H9 (cell line): ENCODE data around the gene DPH3. TPM values are rescaled to one million over a fixed set of nuclear protein-coding genes. Genes with fewer than 3 reads are reported as not detected.

Experiments used
- DNase-seq: peaks from one replicate; pipeline ENCODE4 v3.0.0-alpha.2; 2017
- H2AFZ ChIP-seq: one replicate; pipeline ENCODE4 v1.6.1; 2013; ENCODE audit warnings: mild to moderate bottlenecking, low read length, control low read depth, moderate library complexity
- H2AK5ac ChIP-seq: 2 replicates; pipeline ENCODE4 v1.6.1; 2013; ENCODE audit warnings: low read length, control low read depth, mixed read lengths; ENCODE audit not compliant: insufficient read length
- H2BK120ac ChIP-seq: one replicate; pipeline ENCODE4 v1.6.1; 2013; ENCODE audit warnings: low read depth, mild to moderate bottlenecking, low read length, control low read depth, inconsistent platforms; ENCODE audit not compliant: poor library complexity, severe bottlenecking
- H2BK12ac ChIP-seq: 2 replicates; pipeline ENCODE4 v1.6.1; 2013; ENCODE audit warnings: low read length, control low read depth, mixed read lengths, low read depth; ENCODE audit not compliant: insufficient read length
- H2BK15ac ChIP-seq: 2 replicates; pipeline ENCODE4 v1.6.1; 2013; ENCODE audit warnings: low read depth, low read length, control low read depth
- H2BK20ac ChIP-seq: one replicate; pipeline ENCODE4 v1.6.1; 2013; ENCODE audit warnings: low read depth, mild to moderate bottlenecking, low read length, control low read depth, inconsistent platforms; ENCODE audit not compliant: poor library complexity, severe bottlenecking
- H2BK5ac ChIP-seq: 2 replicates; pipeline ENCODE4 v1.6.1; 2013; ENCODE audit warnings: low read length, control low read depth, mixed read lengths; ENCODE audit not compliant: insufficient read length
- H3K14ac ChIP-seq: 2 replicates; pipeline ENCODE4 v1.6.1; 2013; ENCODE audit warnings: low read length, control low read depth; ENCODE audit not compliant: insufficient read depth
- H3K18ac ChIP-seq: 2 replicates; pipeline ENCODE4 v1.6.1; 2013; ENCODE audit warnings: low read depth, mild to moderate bottlenecking, mixed read lengths, low read length, control low read depth; ENCODE audit not compliant: insufficient read length
- H3K23ac ChIP-seq: 2 replicates; pipeline ENCODE4 v1.6.1; 2013; ENCODE audit warnings: low read length, control low read depth, mixed read lengths, low read depth; ENCODE audit not compliant: insufficient read length
- H3K23me2 ChIP-seq: 2 replicates; pipeline ENCODE4 v1.6.1; 2013; ENCODE audit warnings: low read depth, mild to moderate bottlenecking, mixed read lengths, low read length, control low read depth; ENCODE audit not compliant: insufficient read length, poor library complexity, severe bottlenecking
- H3K27ac ChIP-seq: 2 replicates; pipeline ENCODE4 v1.5.1; 2013; ENCODE audit warnings: low read length, control low read depth, mixed read lengths, low read depth; ENCODE audit not compliant: insufficient read length
- H3K27me3 ChIP-seq: 2 replicates; pipeline ENCODE4 v1.6.1; 2013; ENCODE audit warnings: low read length, control low read depth, inconsistent platforms; ENCODE audit not compliant: insufficient read depth
- H3K4ac ChIP-seq: 2 replicates; pipeline ENCODE4 v1.6.1; 2013; ENCODE audit warnings: low read depth, mild to moderate bottlenecking, control low read depth, inconsistent platforms, low read length, moderate library complexity
- H3K4me1 ChIP-seq: 2 replicates; pipeline ENCODE4 v1.6.1; 2013; ENCODE audit warnings: low read length, control low read depth, inconsistent platforms; ENCODE audit not compliant: insufficient read depth
- H3K4me2 ChIP-seq: 2 replicates; pipeline ENCODE4 v1.6.1; 2013; ENCODE audit warnings: low read length, control low read depth, mixed read lengths; ENCODE audit not compliant: insufficient read length, insufficient read depth
- H3K56ac ChIP-seq: 2 replicates; pipeline ENCODE4 v1.6.1; 2013; ENCODE audit warnings: low read depth, mild to moderate bottlenecking, mixed read lengths, low read length, control low read depth; ENCODE audit not compliant: insufficient read length
- H3K79me1 ChIP-seq: 2 replicates; pipeline ENCODE4 v1.6.1; 2013; ENCODE audit warnings: low read depth, mild to moderate bottlenecking, moderate library complexity, low read length, control low read depth, inconsistent platforms; ENCODE audit not compliant: insufficient read depth, poor library complexity, severe bottlenecking
- H3K79me2 ChIP-seq: 2 replicates; pipeline ENCODE4 v1.6.1; 2013; ENCODE audit warnings: low read length, control low read depth, inconsistent platforms; ENCODE audit not compliant: insufficient read depth
- H3K9ac ChIP-seq: 2 replicates; pipeline ENCODE4 v1.6.1; 2013; ENCODE audit warnings: low read length, control low read depth, mixed read lengths; ENCODE audit not compliant: insufficient read length; ENCODE audit errors: extremely low read depth
- H3K9me3 ChIP-seq: one replicate; pipeline ENCODE4 v1.6.1; 2013; ENCODE audit warnings: low read depth, low read length, inconsistent platforms; ENCODE audit not compliant: control insufficient read depth
- H3T11ph ChIP-seq: one replicate; pipeline ENCODE4 v1.6.1; 2013; ENCODE audit warnings: mild to moderate bottlenecking, low read length, control low read depth, inconsistent platforms
- H4K20me1 ChIP-seq: one replicate; pipeline ENCODE4 v1.6.1; 2013; ENCODE audit not compliant: control insufficient read depth, insufficient read length, insufficient read depth
- H4K5ac ChIP-seq: 2 replicates; pipeline ENCODE4 v1.6.1; 2013; ENCODE audit warnings: low read depth, mild to moderate bottlenecking, mixed read lengths, low read length, control low read depth; ENCODE audit not compliant: insufficient read length
- H4K8ac ChIP-seq: replicated peaks from 2 replicates; pipeline ENCODE4 v1.6.1; 2013; ENCODE audit warnings: low read length, control low read depth, mixed read lengths, low read depth; ENCODE audit not compliant: insufficient read length
- H4K91ac ChIP-seq: 2 replicates; pipeline ENCODE4 v1.6.1; 2013; ENCODE audit warnings: low read depth, mild to moderate bottlenecking, moderate library complexity, mixed read lengths, low read length, control low read depth; ENCODE audit not compliant: insufficient read length
- H3K27ac Mint-ChIP-seq, 3 experiments: 2 replicates in 2 of 3; 3 replicates in 1 of 3; pipeline ENCODE4 v1.8.0; 2020 to 2021; ENCODE audit warnings: mixed read lengths in 3 of 3, mild to moderate bottlenecking in 1 of 3, moderate library complexity in 1 of 3
- H3K27me3 Mint-ChIP-seq: 2 replicates; pipeline ENCODE4 v1.8.0; 2021; ENCODE audit warnings: low read depth, mild to moderate bottlenecking, moderate library complexity, mixed read lengths
- H3K36me3 Mint-ChIP-seq, 3 experiments: 2 replicates in 2 of 3; 3 replicates in 1 of 3; pipeline ENCODE4 v1.8.0; 2020 to 2021; ENCODE audit warnings: low read depth in 3 of 3, mixed read lengths in 3 of 3; ENCODE audit not compliant: insufficient read depth in 1 of 3
- H3K4me1 Mint-ChIP-seq, 2 experiments: 2 replicates each; pipeline ENCODE4 v1.8.0; 2020; ENCODE audit warnings: mixed read lengths in 2 of 2
- H3K4me3 Mint-ChIP-seq, 2 experiments: 2 replicates in 1 of 2; 3 replicates in 1 of 2; pipeline ENCODE4 v1.8.0; 2020 to 2021; ENCODE audit warnings: mild to moderate bottlenecking in 2 of 2, mixed read lengths in 2 of 2, moderate library complexity in 1 of 2
- H3K9me3 Mint-ChIP-seq, 2 experiments: 2 replicates in 1 of 2; 3 replicates in 1 of 2; pipeline ENCODE4 v1.8.0; 2020; ENCODE audit warnings: mild to moderate bottlenecking in 2 of 2, mixed read lengths in 2 of 2, moderate library complexity in 1 of 2
- WGBS: extraction: QIAGEN DNeasy Blood & Tissue Kit; methylation state at CpG from one replicate; pipeline ENCODE4 v1.1.7; 2013; ENCODE audit warnings: missing lambda C conversion rate, low lambda C conversion rate, mixed read lengths; ENCODE audit not compliant: insufficient read length; ENCODE audit errors: extremely low coverage; 5-methylcytosine and 5-hydroxymethylcytosine counted together
- total RNA-seq: library from RNA; stranded (reverse); gene quantifications from 2 replicates; pipeline ENCODE4 v1.2.1, GENCODE V29; 2021
- TF ChIP-seq, protein P1 (sequence below): fragments of 200-600 bp; sonication (generic); conservative IDR thresholded peaks from 3 replicates; pipeline ENCODE4 v1.8.0; 2021; ENCODE audit warnings: antibody characterized with exemption, mild to moderate bottlenecking

DPH3 gene
- total RNA-seq, 1 experiment from 2014 or later: 36.2 TPM

DNA sequence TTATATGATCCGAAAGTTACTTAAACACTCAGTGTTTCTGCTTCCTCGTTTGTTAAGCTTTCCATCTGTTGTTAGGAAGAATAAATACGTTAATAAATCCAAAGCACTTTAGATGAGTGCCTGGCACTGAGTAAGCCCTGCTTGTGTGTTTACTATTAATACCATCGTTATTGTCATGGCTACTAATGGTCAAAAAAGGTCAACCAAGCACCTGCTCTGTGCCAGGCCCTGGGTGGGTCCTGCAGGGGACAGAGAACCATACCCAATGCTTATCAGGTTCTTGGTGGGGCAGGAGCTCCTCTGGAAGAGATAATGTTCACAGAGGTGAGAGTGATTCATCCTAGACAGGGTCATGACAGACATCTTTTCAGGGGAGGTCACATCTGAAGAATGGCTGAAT lies 50.4 kb downstream of the DPH3 start:
- H3K27ac ChIP-seq: no peak overlapping the region
- H3K23ac ChIP-seq: no peak overlapping the region
- H3K4ac ChIP-seq: no peak overlapping the region
- Mint-ChIP-seq H3K27me3 (peaks cover 19% of the 10 kb centered on the region), H3K4me1 (no peaks in the 10 kb centered on the region), H3K36me3 (no peaks in the 10 kb centered on the region), H3K9me3 (no peaks in the 10 kb centered on the region), H3K27ac (no peak overlapping the region), H3K4me3 (no peak overlapping the region)
- no peak overlapping the region for H2AK5ac ChIP-seq
- no peak overlapping the region for H3K4me2 ChIP-seq
- H2BK5ac ChIP-seq: no peak overlapping the region
- H3K14ac ChIP-seq: no peak overlapping the region
- H3K9me3 ChIP-seq: no peaks in the 10 kb centered on the region
- no peak overlapping the region for H4K8ac ChIP-seq
- no peaks in the 10 kb centered on the region for H3K27me3 ChIP-seq
- H3K56ac ChIP-seq: no peak overlapping the region
- no peaks in the 10 kb centered on the region for H4K20me1 ChIP-seq
- no peak overlapping the region for H2BK12ac ChIP-seq
- H2BK15ac ChIP-seq: no peak overlapping the region
- H4K5ac ChIP-seq: no peak overlapping the region
- H3K79me2 ChIP-seq: no peaks in the 10 kb centered on the region
- TF ChIP-seq, protein P1, sequence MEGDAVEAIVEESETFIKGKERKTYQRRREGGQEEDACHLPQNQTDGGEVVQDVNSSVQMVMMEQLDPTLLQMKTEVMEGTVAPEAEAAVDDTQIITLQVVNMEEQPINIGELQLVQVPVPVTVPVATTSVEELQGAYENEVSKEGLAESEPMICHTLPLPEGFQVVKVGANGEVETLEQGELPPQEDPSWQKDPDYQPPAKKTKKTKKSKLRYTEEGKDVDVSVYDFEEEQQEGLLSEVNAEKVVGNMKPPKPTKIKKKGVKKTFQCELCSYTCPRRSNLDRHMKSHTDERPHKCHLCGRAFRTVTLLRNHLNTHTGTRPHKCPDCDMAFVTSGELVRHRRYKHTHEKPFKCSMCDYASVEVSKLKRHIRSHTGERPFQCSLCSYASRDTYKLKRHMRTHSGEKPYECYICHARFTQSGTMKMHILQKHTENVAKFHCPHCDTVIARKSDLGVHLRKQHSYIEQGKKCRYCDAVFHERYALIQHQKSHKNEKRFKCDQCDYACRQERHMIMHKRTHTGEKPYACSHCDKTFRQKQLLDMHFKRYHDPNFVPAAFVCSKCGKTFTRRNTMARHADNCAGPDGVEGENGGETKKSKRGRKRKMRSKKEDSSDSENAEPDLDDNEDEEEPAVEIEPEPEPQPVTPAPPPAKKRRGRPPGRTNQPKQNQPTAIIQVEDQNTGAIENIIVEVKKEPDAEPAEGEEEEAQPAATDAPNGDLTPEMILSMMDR: no peak
- DNase-seq: no peak
- no peak overlapping the region for H3K18ac ChIP-seq
- no peaks in the 10 kb centered on the region for H3K4me1 ChIP-seq
- no peak overlapping the region for H2AFZ ChIP-seq
- no peaks in the 10 kb centered on the region for H3K23me2 ChIP-seq
- no peaks in the 10 kb centered on the region for H3K79me1 ChIP-seq
- H4K91ac ChIP-seq: no peak overlapping the region
- no peak overlapping the region for H2BK120ac ChIP-seq
- no peak overlapping the region for H2BK20ac ChIP-seq
- H3K9ac ChIP-seq: no peak overlapping the region
- H3T11ph ChIP-seq: no peak overlapping the region
- no CpG with 5 or more reads among the region's 4 CpGs for whole genome bisulfite sequencing
